HG02970 (cell line): ENCODE measurements around the gene DMD.
"Not testable (repeated sequence)": the region's sequence is repeated elsewhere in the genome, so short reads cannot be mapped to it uniquely, and the experiment has no call there.

Source experiments
- ATAC-seq: cut with Tn5 transposase; IDR thresholded peaks from one replicate; pipeline ENCODE4 v1.9.1; 2021; ENCODE audit warnings: mild to moderate bottlenecking, moderate library complexity, moderate number of reproducible peaks; ENCODE audit not compliant: unreplicated experiment, low FRiP score

The DMD gene

DNA sequence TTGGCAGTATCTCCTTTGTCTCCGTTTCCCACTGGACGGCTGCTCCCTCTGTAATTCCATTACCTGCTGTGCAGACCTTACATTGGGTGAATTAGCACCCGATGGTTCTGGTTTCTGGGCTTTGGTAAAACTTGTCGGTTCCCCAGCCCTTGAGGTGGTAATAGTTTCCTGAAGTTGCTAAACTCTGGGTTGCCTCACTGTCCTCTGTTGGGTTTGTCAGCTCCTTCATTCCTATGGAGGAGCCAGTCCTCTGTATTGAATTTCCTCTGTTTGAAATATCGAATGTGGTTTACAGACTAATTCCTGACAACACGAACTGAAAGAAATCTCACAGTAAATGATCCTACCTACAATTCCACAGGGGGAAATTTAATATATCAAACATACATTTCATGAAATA, 1548.2 kb downstream of the DMD start:
- no peak for ATAC-seq

DNA sequence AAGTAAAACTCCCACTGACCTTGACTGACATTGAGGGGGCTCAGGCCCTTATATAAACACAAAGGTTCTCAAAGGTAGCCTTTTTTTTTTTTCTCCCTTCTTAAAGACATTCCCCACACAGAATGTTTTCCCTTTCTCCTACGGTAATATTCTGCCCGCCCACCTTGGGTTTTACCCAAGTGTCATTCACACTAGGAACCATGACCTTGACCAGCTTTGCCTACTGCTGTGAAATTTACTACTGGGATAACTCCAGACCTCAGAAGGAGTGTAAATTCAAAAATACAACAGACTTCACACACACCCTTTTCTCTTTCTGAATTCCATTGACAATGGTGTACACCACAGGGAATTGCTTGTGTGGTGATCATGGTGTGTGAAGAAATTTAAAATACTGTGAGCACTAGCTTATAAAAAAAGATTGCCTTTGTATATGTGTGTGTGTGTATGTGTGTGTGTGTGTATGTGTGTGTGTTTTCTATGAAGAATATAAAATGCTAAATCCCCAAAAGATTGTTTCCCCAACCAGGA, 1550.0 kb downstream of the DMD start:
- no peak for ATAC-seq

DNA sequence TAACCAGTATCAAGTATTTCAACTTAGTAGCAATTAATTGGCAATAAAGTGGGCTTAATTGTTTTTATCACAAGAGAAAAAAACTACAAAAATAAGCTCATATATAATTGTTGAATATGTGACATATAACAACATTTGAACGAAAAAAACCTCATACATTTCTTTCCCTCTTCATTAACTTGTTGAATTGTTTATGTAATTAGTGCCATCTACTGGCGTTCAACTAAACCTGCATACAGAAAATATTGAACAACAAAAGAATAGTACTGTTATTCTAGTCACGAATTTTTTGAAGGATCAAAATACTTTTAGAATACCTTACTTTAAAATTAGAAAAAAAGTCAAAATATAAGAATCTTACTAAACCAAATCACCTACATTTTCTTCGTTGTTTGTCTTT, 1553.0 kb downstream of the DMD start:
- no peak for ATAC-seq

DNA sequence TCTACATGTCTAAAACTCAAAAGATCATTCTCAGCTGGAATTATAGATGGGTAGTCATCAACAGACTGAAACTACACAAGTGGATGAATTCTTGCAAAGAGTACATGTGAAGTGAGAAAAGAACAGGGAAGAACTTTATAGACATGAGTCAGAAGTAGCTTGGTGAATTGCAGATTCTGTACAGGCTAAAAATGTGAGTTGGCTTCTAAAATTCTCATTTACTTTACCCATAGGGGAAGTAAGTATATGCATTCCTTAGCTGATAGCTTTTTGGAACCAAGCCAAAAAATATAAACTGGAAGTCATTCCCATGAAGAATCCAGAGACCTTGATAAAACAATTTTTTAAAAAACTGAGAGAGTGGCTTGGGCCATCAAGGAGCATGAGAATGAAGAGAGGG, 1555.3 kb downstream of the DMD start:
- no peak for ATAC-seq

DNA sequence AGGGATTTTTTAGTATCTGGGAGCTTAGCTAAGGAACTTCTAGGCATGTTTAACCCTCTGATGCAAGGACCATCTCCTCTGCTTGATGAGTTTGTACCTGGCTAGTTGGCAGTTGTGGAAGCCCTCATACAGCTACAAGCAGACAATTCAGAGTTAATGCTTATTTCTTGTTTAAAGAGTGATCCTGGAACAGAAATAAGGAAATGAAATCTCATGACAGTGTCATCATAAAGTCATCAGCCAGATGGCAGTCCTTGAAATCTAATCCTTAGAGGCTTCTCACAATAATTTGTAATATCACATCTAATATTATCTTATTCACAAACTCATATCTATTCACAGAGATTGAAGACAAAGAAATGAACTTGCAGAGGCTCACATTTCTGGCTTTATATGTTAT, 1557.9 kb downstream of the DMD start:
- ATAC-seq = no peak

DNA sequence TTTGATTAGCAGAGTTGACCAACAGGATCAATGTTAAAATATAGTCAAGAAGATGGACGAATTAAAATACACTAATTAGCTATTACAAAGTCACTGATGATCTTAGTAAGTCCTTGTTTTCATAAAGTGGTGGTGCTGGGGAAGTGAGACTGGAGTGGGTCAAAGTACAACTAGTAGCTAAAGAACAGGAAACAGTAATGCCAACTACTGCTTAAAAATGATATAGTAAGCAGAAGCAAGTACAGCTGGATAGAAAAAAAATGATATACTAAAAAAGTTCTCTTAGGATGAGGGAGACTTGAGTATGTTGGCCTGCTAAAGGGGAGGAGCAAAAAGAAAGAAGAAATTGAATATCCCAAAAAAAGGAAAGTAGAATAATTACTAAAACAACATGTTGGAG, 1558.7 kb downstream of the DMD start:
- no peak for ATAC-seq

DNA sequence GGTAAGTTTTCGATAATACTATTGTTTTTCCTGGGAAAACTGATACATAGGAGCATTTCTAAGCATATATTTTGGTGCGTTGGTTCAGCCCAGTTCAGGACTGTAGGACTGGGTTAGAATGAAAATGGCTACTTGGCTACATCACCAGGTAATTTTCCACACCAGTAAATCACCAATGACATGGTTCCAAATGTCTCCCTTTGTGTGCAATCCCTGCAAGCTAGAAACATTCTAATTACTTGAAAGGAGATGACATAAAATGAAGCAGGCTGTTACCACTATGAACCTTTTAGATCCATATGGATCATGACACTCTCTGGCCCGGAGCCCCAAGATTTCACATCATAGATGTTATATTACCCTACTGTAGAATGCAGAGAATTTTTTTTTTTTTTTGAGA, 1562.1 kb downstream of the DMD start:
- ATAC-seq = no peak

DNA sequence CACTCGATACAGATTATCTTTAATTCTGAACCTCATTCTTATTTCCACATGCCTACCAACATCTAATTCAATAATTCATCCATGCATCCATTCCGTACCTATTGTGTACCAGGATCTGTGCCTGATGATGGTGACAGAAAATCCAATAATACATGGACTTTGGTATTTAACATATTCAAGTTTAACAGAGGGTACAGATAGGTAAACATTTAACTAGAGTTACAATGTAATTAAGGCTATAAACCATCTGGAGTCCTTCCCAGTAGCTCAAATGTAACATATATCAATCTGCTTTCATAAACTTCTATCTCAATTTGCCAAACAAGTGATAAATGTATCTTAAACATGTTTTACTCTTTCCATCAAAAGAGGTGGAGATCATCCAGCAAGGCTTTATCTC, 1578.0 kb downstream of the DMD start:
- no peak for ATAC-seq

DNA sequence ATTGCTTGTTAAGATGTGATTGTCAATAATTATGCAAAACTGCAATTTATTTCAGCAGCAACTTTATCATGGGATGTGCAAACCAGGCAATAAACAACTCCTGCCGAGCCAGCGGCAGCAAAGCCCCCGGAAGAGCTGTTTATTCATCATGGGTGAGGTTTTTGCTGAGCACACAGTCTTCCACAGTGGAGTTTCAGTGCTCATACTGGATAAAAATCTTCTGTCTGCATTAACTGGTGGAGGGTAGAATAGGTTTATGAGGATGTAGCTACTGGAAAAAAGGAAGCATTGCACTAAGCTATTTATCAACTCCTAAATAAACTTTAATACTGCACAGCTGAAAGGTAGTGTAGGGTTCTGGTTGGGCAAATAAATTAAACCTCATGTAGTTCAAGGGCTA, 1582.2 kb downstream of the DMD start:
- ATAC-seq = no peak

DNA sequence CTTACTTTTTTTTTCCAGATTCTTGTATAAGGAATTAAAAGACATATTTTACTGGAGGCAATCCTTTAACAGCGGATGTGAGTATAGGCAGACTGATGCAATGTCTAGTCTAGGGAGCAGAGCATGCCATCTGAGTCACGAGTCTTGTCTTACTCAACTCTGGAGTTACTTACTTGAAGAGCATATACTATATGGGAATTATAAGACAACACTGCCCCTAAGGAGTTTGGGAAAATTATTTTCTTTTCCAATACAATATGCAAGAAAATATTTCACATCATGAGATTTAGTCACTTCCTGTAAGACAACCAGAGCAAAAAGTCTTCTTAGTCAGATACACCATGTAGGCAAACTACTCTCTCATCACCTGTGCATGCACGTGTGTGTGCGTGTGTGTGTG, 1602.2 kb downstream of the DMD start:
- no peak for ATAC-seq

DNA sequence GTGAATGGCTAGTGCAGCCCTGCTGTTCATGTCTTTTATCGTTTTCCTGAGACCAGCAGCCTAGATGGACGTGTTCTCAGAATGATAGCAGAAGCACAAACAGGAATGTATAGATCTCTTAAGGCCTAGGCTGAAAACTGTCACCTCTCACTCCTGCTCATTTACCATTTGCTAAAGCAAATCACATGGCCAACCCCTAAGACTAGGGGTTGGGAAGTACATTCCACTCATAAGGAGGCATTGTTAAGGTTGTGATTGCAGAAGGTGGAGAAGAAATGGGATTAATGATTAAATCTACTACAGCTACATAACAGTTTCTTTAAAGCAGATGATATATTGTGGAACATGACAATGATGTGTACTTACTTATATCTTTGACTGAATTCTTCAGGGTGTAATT, 1602.7 kb downstream of the DMD start:
- ATAC-seq = no peak

DNA sequence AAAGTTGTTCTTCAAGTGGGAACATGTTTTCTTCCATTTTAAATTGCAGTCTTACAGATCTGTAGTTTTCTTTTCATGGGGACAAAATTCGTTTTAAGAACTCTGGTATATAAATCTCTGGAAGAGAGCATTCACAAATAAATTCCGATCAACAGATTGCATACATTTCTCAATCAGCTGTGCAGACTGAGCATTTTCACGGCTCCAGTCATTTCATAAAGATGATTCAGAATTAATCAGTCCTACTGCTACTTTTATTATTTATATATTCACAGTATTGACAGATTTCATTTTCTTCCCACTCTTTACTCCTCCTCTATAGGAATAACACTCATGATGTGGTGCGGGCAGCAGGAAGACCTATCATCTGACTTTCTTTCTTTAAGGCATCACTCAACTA, 1604.6 kb downstream of the DMD start:
- ATAC-seq = no peak

DNA sequence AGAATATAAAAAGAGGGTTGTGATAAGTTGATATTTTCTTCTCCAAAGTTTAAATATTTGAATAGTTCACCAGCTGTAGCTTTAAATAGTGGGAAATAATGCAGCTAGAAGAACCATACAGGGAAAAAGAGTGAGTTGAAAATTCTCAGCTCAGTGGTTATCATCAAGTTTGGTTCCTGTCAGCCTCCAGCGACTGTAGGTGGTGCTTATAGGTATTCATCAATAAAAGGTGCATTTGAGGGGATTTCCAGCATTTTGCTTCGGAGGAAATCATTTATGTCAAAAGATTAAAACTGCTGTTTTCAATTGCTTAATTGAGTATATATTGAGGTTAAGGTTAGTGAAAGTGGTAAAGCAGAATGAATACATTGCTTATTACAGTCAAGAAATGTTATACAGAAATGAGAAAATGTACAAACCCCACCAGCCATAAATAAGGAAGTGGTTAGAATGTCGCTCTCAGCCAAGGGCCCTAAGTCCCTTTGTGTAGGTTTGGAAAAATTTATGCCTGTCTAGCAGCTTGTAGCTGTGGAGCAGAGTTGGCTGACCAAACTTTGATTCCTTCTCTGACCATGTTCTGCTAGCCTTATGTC, 1606.6 kb downstream of the DMD start:
- ATAC-seq = no peak

DNA sequence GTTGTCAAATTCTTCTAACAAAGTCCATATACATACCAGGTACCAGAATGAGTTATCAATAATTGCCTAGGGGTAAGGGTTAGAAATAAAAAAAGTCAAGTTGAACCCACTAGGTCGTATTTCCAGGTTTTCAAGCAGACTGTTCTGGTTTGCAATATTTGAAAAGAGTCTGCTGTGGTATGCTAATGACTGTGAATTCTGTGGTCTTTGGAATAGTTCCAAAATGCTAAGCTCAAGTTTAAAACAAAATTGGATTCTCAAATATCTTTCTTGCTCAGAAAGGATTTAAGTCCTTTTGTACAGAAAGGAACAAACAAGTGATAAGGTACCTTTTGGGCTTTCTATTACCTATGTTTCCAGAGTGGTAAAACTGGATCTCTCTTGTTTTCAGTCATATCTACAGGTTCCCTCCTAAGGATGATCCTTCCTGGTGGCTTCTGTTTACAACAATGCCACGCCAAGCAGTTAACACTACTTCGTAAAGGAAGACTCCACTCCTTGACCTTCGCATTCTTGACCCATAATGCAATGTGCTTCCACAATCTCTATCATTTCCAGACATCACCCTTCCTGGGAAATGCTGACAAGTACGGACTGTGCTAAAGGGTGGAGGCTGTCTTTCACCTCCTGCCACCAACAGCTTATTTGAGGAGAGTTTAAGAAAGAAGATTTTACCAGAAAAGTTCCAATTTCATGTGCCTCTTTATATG, 1607.8 kb downstream of the DMD start:
- ATAC-seq = no peak

DNA sequence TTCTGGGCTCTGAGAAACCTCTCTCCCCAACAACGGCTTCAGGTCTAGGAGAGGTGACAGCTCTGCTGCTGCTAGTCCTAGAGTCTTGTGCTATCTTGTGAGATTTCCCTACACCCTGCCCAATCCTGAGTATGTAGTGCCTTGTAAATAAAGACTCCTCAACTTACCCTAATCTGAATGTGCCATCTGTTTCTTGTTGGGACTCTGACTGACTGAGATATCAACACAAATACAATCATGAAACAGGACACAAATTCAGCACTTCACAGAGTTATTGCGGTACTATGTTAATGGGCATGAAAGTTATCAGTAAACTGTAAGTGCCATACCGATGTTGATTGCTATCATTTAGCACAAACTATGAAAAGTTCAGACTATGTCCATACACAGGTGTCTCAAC, 1610.5 kb downstream of the DMD start:
- no peak for ATAC-seq

DNA sequence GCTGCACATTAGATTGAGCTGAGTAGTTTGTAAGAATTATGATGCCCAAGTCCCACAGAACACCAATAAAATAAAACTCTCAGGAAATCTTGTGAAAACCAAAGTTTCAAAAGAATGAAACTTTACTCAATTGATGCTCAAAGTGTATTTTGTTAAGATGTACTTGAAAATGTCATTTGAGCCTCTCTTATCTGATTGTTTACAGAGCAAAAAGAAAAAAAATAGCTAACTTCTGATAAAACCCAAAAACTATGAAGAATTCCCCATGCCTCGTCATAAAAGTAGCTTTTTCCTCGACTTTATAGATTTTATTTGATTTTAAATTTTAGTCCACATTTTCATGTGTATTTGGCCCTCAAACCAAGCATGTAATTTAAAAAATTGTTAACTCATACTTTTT, 1618.0 kb downstream of the DMD start:
- no peak for ATAC-seq

DNA sequence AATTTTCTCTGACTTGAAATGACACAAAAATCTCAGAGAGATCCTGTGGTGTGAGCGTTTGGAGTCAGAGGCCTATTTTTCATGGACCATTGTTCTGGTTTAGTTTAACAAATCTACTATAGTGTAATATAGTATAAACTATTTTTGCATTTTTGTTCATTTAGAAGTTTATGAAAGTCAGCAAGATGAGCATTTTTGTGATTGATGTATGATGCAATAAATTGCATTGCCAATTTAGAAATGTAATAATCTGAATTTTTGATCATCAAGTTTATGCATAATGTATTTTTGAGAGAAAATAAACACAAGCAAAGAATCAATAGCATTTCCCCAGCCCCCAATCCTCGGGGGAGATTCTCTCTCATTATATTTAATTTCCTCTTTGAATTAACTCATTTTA, 1620.0 kb downstream of the DMD start:
- no peak for ATAC-seq

DNA sequence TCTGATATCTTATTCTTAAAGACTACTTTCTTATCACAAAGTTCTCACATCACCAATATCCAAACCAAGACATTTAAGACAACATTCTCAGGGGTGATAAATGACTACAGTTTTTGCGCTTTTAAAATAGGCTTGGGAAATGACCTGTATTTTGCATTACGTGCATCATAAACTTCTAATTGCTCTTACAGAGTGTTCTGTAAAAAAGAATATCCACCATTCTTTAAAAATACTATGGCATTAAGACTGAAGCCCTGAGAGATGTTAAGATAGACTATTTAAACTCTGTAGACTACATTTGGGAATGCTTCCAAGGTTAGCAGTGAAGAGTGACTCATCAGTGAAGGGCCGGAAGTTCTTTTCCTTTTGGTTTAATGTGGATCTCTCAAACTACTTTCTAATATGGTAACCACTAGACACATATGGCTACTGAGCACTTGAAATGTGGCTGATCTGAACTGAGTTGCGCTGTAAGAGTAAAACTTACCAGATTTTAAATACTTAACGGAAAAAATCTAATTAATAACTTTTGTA, 1620.7 kb downstream of the DMD start:
- ATAC-seq = no peak

DNA sequence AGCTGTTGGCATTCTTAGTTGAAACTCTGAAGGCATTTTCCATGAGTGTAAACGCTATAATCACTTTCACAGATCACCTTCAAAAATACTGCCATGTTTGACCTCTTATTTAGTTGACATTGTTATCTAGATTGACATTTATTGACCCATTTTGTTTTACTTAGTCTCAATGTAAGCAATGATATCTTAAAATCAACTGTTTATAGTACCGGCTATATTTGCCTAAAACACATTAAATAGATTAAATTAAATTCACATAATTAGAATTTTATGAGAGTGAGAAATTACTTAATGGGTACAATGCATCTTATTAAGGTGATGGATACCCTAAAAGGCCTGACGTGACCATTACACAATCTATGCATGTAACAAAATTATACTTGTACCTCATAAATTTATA, 1621.8 kb downstream of the DMD start:
- no peak for ATAC-seq

DNA sequence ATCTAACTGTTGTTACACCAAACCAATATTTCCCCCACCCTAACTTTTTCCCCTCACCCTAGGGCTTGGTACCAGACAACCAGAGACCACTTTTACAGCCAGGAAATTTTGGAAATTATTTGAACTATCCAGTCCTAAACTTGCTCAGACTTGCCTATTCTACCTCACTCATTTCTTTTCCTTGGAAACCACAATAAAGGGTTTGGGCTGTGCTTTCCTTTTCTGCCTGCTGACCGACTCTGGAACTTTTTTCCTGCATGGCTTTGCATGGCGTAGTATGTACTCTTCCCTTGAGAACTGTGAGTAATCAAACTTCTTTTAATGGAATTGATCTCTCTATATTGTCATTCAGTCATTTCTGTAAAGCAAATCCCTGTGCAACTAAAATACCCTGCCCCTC, 1623.0 kb downstream of the DMD start:
- no peak for ATAC-seq

DNA sequence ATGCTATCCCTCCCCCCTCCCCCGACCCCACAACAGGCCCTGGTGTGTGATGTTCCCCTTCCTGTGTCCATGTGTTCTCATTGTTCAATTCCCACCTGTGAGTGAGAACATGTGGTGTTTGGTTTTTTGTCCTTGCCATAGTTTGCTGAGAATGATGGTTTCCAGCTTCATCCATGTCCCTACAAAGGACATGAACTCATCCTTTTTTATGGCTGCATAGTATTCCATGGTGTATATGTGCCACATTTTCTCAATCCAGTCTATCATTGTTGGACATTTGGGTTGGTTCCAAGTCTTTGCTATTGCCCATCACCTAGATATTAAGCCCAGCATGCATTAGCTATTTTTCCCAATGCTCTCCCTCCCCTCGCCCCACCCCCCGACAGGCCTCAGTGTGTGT, 1627.5 kb downstream of the DMD start:
- ATAC-seq = not testable (repeated sequence)

DNA sequence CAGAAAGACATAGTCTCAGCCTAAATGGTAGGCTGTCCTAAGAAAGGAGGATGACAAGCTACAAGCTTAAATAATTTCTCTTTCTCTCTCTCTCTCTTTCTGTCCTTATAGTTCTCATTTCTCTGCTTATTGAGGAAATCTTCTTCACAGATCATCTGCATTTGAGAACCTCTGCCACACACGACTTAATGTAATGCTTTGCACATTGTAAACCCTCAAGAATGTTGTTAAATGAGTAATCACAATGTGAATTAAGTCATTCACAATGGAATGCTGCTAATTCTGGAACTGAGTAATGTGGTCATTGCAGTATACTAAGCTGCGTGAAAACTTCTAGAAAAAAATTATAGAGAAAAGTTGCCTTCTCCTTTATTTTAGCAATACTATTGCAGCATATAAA, 1630.6 kb downstream of the DMD start:
- no peak for ATAC-seq
